ENCODE results near the gene FNBP1L.
"Not testable (repeated sequence)": the region's sequence is repeated elsewhere in the genome, so short reads cannot be mapped to it uniquely, and the experiment has no call there.

Gene FNBP1L

GRCh38 chr1:93450321-93450720 is 2.4 kb downstream of the FNBP1L start:
- no peak for FAIRE-seq
- TF ChIP-seq POLR2A (IDR thresholded peaks at IDR 0.05; ENCODE audit: low read depth, low read length) (no peak), POLR2AphosphoS5 (IDR thresholded peaks at IDR 0.05; ENCODE audit: low read depth, low read length) (no peak), TAF1 (IDR thresholded peaks at IDR 0.05; ENCODE audit: low read depth, low read length) (no peak), POU2F2 (IDR thresholded peaks at IDR 0.05; ENCODE audit: low read depth, low read length) (no peak), PAX5 (IDR thresholded peaks at IDR 0.05; ENCODE audit: insufficient read depth, low read length, severe bottlenecking) (no peak)
- no peak for DNase-seq (ENCODE audit: insufficient read length, low spot score)

- TF ChIP-seq POU2F2 (IDR thresholded peaks at IDR 0.05; ENCODE audit: low read depth, low read length) (no peak), POLR2A (IDR thresholded peaks at IDR 0.05; ENCODE audit: low read depth, low read length) (no peak), PAX5 (IDR thresholded peaks at IDR 0.05; ENCODE audit: insufficient read depth, low read length, severe bottlenecking) (no peak), SPI1 (IDR thresholded peaks at IDR 0.05; ENCODE audit: low read depth, low read length) (no peak), POLR2AphosphoS5 (IDR thresholded peaks at IDR 0.05; ENCODE audit: low read depth, low read length) (no peak), TAF1 (IDR thresholded peaks at IDR 0.05; ENCODE audit: low read depth, low read length) (no peak)
- FAIRE-seq (no peak), DNase-seq (ENCODE audit: insufficient read length, low spot score) (no peak)
Measured at GRCh38 chr1:93453911-93454310, 6.0 kb downstream of the FNBP1L start.

DNA sequence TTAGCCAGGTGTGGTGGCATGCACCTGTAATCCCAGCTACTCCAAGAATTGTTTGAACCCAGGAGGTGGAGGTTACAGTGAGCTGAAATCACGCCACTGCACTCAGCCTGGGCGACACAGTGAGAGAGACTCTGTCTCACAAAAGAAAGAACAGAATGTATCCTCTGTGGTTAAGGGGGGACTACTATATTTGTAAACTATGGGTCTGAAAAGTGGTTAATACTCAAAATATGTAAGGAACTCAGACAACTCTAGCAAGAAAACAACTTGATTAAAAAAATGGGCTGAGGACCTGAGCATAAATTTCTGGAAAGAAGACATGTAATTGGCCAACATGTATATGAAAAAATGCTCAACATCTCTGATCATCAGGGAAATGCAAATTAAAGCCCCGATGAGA is 11.2 kb downstream of the FNBP1L start:
- DNase-seq (ENCODE audit: insufficient read length, low spot score), result no peak
- FAIRE-seq, result no peak
- TF ChIP-seq POLR2AphosphoS5 (IDR thresholded peaks at IDR 0.05; ENCODE audit: low read depth, low read length), result no peak
- TF ChIP-seq POU2F2 (IDR thresholded peaks at IDR 0.05; ENCODE audit: low read depth, low read length), result no peak
- TF ChIP-seq PAX5 (IDR thresholded peaks at IDR 0.05; ENCODE audit: insufficient read depth, low read length, severe bottlenecking), result no peak
- no peak for TF ChIP-seq SPI1 (IDR thresholded peaks at IDR 0.05; ENCODE audit: low read depth, low read length)
- no peak for TF ChIP-seq TAF1 (IDR thresholded peaks at IDR 0.05; ENCODE audit: low read depth, low read length)
- no peak for TF ChIP-seq POLR2A (IDR thresholded peaks at IDR 0.05; ENCODE audit: low read depth, low read length)

DNA sequence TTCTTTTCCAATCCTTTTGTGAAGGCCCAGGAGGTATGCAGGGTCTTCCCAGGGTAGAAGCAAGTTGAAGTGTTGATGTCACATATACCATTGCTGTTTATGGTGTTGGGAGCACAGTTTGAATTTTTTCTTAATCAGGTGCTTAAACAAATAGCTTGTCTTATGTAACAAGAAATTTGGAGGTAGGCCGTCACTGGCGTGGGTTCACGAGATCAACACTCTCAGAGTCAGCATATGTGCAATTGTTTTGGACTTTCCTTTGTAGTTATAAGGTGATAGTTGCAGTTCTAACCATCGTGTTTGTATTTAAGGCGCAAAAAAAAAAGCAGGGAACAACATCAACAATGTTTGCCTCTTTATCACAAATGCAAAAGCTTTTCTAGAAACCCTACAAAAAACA is 13.3 kb downstream of the FNBP1L start:
- DNase-seq (ENCODE audit: insufficient read length, low spot score) (no peak), FAIRE-seq (no peak)
- TF ChIP-seq PAX5 (IDR thresholded peaks at IDR 0.05; ENCODE audit: insufficient read depth, low read length, severe bottlenecking) (no peak), POLR2A (IDR thresholded peaks at IDR 0.05; ENCODE audit: low read depth, low read length) (no peak), POU2F2 (IDR thresholded peaks at IDR 0.05; ENCODE audit: low read depth, low read length) (no peak), SPI1 (IDR thresholded peaks at IDR 0.05; ENCODE audit: low read depth, low read length) (no peak), TAF1 (IDR thresholded peaks at IDR 0.05; ENCODE audit: low read depth, low read length) (no peak), POLR2AphosphoS5 (IDR thresholded peaks at IDR 0.05; ENCODE audit: low read depth, low read length) (no peak)

GRCh38 chr1:93463960-93464359 is 16.0 kb downstream of the FNBP1L start:
- DNase-seq (ENCODE audit: insufficient read length, low spot score), result no peak
- no peak for FAIRE-seq
- TF ChIP-seq PAX5 (IDR thresholded peaks at IDR 0.05; ENCODE audit: insufficient read depth, low read length, severe bottlenecking) (no peak), SPI1 (IDR thresholded peaks at IDR 0.05; ENCODE audit: low read depth, low read length) (no peak), POLR2A (IDR thresholded peaks at IDR 0.05; ENCODE audit: low read depth, low read length) (no peak), TAF1 (IDR thresholded peaks at IDR 0.05; ENCODE audit: low read depth, low read length) (no peak), POLR2AphosphoS5 (IDR thresholded peaks at IDR 0.05; ENCODE audit: low read depth, low read length) (no peak)

GRCh38 chr1:93465371-93466082 is 17.6 kb downstream of the FNBP1L start:
- FAIRE-seq; DNase-seq (ENCODE audit: insufficient read length, low spot score): not testable (repeated sequence)

DNA sequence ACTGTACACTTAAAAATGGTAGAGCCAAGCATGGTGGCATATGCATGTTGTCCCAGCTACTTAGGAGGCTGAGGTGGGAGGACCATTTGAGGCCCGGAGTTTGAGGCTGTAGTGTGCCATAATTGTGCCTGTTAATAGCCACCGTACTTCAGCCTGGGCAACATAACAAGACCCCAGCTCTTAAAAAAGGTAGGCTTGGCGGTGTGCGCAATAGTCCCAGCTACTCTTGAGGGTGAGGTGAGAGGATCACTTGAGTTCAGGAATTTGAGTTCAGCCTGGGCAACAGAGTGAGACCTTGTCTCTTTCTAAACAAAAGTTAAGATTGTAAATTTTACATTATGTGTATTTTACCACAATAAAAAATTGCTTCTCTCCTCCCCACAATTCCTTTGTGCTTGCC is 19.7 kb downstream of the FNBP1L start:
- DNase-seq (ENCODE audit: insufficient read length, low spot score), result no peak
- no peak for FAIRE-seq
- TF ChIP-seq PAX5 (IDR thresholded peaks at IDR 0.05; ENCODE audit: insufficient read depth, low read length, severe bottlenecking), result no peak
- TF ChIP-seq TAF1 (IDR thresholded peaks at IDR 0.05; ENCODE audit: low read depth, low read length), result no peak
- no peak for TF ChIP-seq POLR2AphosphoS5 (IDR thresholded peaks at IDR 0.05; ENCODE audit: low read depth, low read length)
- TF ChIP-seq SPI1 (IDR thresholded peaks at IDR 0.05; ENCODE audit: low read depth, low read length), result no peak
- no peak for TF ChIP-seq POU2F2 (IDR thresholded peaks at IDR 0.05; ENCODE audit: low read depth, low read length)
- no peak for TF ChIP-seq POLR2A (IDR thresholded peaks at IDR 0.05; ENCODE audit: low read depth, low read length)

DNA sequence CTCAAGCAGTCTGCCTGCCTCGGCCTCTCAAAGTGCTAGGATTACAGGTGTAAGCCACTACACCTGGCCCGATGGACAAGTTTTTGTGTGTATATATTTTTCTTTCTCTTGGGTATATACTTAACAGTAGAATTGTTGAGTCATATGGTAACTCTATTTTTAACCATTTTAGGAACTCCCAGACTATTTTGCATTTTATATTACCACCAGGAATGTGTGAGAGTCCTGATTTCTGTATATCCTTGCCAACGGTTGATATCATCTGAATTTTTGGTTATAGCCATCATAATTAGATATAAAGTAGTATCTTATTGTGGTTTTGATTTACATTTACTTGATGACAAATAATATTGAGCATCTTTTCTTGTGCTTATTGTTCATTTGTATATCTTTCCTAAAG is 20.7 kb downstream of the FNBP1L start:
- DNase-seq (ENCODE audit: insufficient read length, low spot score) (no peak), FAIRE-seq (no peak)

GRCh38 chr1:93469223-93469622 is 21.3 kb downstream of the FNBP1L start:
- DNase-seq (ENCODE audit: insufficient read length, low spot score); FAIRE-seq: not testable (repeated sequence)

More for the DNA sequence above, 20.7 kb downstream of the FNBP1L start:
- TF ChIP-seq POLR2A (IDR thresholded peaks at IDR 0.05; ENCODE audit: low read depth, low read length), result no peak
- no peak for TF ChIP-seq POLR2AphosphoS5 (IDR thresholded peaks at IDR 0.05; ENCODE audit: low read depth, low read length)
- TF ChIP-seq PAX5 (IDR thresholded peaks at IDR 0.05; ENCODE audit: insufficient read depth, low read length, severe bottlenecking), result no peak
- TF ChIP-seq POU2F2 (IDR thresholded peaks at IDR 0.05; ENCODE audit: low read depth, low read length), result no peak
- no peak for TF ChIP-seq SPI1 (IDR thresholded peaks at IDR 0.05; ENCODE audit: low read depth, low read length)
- TF ChIP-seq TAF1 (IDR thresholded peaks at IDR 0.05; ENCODE audit: low read depth, low read length), result no peak

- no peak for FAIRE-seq
- no peak for DNase-seq (ENCODE audit: insufficient read length, low spot score)
- TF ChIP-seq TAF1 (IDR thresholded peaks at IDR 0.05; ENCODE audit: low read depth, low read length), result no peak
- TF ChIP-seq SPI1 (IDR thresholded peaks at IDR 0.05; ENCODE audit: low read depth, low read length), result no peak
- TF ChIP-seq POLR2AphosphoS5 (IDR thresholded peaks at IDR 0.05; ENCODE audit: low read depth, low read length), result no peak
- TF ChIP-seq POU2F2 (IDR thresholded peaks at IDR 0.05; ENCODE audit: low read depth, low read length), result no peak
- no peak for TF ChIP-seq PAX5 (IDR thresholded peaks at IDR 0.05; ENCODE audit: insufficient read depth, low read length, severe bottlenecking)
- TF ChIP-seq POLR2A (IDR thresholded peaks at IDR 0.05; ENCODE audit: low read depth, low read length), result no peak
Measured at GRCh38 chr1:93471284-93471683, 23.4 kb downstream of the FNBP1L start.

Measured in GM12891 (cell line).